GM21786 (cell line): ENCODE data around the gene COL7A1.

Source experiments
- ATAC-seq: cut with Tn5 transposase; IDR thresholded peaks from one replicate; pipeline ENCODE4 v1.9.1; 2021; ENCODE audit not compliant: unreplicated experiment

Gene COL7A1

GRCh38 chr3:48595075-48595525, at the start of gene COL7A1:
COL7A1 (minus strand) TSS chr3:48595329; CDS start chr3:48595159, 170 bp downstream.
- no peak for ATAC-seq

GRCh38 chr3:48642605-48643004, 47.5 kb upstream of the COL7A1 start:
- ATAC-seq, result no peak

DNA sequence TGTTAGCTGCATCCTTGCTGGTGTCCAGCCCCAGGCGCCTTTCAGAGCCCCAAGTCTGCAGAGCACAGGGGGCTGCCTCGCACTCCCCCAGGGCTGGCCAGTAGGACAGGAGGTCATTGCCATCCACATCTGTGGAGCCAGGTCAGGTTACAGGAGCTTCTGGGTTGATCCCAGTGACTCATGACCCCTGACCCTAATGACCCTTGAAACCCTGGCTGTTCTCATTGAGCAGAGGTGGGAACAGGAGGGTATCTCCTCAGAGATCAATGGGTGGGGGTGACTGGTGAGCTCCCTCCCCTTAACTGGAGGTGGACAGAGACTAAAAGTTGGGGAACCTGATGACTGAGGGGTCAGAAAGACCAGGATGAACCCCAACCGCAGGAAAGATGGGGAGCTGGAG, 46.3 kb upstream of the COL7A1 start:
- no peak for ATAC-seq

GRCh38 chr3:48639944-48640606, 44.9 kb upstream of the COL7A1 start:
- no peak for ATAC-seq

GRCh38 chr3:48637305-48637704, 42.2 kb upstream of the COL7A1 start:
- no peak for ATAC-seq

- ATAC-seq, result no peak
These were observed 41.1 kb upstream of the COL7A1 start for GRCh38 chr3:48636149-48636655.

- ATAC-seq, result peak; percentile 92
These were observed 40.3 kb upstream of the COL7A1 start, which contains the start of gene SLC26A6 for GRCh38 chr3:48635222-48636021. SLC26A6 (minus strand) TSS chr3:48635461; CDS start chr3:48635393, 68 bp downstream.

DNA sequence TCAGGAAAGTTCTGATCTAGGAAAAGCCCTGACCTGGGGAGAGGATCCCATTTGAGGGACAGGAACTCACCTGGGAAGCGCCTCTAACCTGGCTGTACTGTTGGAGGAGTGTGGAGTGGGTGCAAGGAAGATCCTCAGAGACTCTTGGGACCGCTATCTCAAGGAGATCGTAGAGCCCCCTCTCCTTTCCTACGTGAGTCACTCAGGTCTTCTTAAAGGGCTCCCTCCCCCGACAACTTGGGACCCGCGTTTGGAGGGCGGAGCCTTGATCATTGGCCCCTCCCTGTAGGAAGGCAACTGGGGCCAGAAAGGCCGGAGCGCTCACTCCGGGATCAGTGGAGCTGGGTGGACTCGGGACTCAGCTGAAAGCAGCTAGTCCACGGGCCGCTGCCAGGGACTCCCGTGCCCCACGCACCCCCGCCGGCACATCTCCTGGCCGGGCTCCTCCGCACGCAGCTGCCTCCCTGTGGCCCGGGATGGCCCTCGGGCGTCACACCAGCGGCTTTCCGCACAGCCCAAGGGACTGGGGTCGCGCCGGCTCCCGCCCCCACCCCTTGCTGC, 39.6 kb upstream of the COL7A1 start:
- ATAC-seq, result no peak

- ATAC-seq, result no peak
These were observed 38.6 kb upstream of the COL7A1 start for GRCh38 chr3:48633743-48634142.

GRCh38 chr3:48633256-48633655, 38.1 kb upstream of the COL7A1 start:
- ATAC-seq, result no peak

DNA sequence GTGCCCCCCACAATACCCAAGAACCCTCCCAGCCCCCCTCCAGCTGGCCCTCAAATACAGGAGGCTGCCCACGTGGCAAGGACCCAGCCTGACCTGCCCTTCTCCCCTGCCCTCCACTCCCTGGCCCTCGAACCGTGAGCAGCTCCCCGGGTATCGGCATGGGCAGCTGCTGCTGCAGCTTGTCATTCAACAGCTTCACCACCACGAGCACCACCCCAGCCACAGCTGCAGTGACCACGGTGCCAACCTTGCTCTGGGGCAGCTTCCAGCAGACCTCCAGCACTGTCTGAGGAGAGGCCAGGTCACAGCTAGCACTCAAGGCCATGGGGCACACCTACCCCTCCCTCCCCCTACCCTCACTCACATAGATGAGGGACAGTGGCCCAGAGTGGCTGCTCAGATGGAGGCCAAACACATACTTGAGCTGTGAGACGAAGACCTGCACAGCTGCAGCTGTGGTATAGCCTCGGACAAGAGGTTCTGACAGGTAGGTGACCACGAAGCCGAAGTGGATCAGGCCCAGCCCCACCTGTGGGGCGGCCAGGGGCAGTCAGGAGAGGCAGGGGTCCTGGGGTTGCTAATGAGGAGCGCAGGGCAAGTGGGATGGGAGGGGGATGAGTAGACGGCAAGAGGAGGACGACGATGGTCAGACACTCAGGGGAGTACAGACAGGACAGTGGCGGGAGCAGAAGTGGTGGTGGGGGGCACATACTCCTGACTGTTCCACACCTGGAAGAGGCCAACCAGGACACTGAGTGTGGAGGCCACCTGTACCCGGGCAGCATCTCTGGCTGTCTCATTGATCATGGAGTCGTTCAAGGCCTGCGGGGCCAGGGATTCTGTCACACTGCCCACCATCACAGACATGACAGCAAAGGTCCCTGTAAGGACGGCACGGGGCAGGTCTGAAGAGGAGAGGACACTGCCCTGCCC, 36.7 kb upstream of the COL7A1 start:
- no peak for ATAC-seq

DNA sequence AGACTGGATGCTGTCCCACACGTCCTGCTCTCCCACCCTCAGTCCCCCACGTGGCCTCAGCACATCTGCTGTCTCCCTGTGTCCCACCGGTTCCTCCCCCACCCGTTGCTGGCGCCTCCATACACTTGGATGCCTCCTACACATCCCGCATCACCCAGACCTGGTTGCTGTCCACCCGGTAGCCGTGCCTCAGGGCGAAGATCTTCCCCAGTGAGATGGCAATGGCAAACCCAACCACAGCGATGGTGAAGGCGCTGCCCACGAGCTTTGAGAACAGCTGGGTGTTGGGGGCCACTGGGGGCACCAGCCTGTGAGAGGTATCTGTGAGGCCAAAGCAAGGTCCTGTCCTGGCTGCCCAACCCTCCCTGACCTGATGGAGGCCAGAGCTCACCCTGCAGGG, 35.7 kb upstream of the COL7A1 start:
- ATAC-seq, result no peak

- no peak for ATAC-seq
These were observed 35.3 kb upstream of the COL7A1 start for GRCh38 chr3:48630407-48630806.

GRCh38 chr3:48629894-48630293, 34.8 kb upstream of the COL7A1 start:
- no peak for ATAC-seq

DNA sequence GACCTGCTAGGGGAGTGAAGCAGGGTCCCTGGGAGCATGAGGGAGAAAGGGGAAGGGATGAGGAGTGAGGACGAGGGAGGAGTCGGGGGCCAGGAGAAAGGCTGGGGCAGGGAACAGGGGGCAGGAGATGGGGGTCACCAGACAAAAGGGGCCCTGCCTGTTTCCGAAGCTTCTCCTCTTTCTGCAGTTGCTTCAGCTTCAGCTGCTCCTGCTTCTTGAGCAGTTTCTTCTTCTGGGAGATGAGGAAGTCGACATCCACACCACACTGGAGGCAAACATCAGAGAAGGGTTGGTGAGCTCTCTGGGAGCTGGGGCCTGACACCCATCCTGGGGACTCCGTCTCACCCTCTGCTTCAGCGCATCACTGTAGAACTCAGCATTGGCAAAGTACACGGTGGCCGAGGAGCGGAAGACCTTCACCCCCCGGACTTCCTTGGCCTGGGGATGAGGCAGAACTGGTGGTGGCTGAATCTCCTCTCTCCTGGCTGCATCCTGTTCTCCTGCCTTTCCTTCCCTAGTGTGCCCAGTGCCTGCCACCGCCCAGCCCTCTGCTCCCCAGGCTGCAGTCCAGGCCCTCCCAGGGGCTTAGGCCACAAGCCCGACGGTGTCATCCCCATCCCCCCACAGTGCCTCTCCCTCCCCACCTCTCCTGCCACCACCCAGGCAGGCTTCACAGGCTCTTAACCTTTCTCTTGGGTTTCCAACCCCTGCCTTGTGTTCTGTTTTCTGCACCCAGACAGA, 33.3 kb upstream of the COL7A1 start:
- no peak for ATAC-seq

DNA sequence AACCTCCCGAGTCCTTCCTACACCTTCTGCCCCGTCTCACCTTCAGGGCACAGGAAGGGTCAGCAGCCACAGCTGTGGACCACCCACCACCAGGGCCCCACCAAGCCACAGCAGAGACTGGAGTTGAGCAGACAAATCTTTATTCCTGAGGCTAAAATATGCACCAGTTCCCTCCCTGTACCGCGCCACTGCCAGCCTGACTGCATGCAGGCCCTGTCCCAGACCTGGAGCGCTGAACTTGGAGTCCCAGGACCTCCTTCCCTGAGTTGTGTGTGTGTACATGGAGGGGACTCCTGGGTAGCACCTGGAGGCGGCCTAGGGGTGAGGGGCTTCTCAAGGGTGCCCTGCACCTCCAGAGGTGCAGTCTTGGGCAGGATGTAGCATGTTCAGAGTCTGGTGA, 30.5 kb upstream of the COL7A1 start:
- no peak for ATAC-seq

- no peak for ATAC-seq
These were observed 29.6 kb upstream of the COL7A1 start for GRCh38 chr3:48624767-48625166.

DNA sequence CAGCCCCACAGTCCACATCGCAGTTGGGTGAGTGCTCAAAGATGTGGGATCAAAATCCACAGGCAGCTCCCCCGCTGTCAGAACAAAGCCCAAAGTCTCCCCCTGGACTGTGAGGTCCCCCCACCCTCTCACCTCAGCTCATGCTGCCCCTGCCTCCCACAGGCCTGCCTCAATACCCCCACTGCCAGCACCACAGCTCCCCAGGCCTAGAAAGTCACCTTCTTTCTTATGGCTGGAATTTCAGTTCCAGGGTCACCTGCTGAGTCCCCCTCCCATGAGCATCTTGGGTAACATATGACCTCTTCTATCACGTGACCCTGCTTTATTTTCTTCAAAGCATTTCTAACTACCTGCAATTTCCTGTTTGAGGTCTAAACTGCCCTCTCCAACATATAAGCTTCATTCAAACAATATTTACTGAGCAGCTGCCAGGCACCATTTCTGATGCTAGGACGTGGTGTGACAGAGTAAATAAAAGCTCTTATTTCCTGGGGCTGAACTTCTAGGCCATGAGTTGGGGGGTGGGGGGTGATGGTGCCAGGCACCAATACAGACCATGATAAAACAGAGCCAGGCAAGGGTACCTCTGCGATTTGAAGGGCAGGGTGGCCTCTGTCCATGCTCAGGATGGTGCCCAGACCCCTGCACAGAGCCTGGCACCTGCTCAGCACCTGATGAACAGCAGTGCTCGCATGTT, 28.9 kb upstream of the COL7A1 start:
- ATAC-seq, result no peak

- no peak for ATAC-seq
These were observed 26.3 kb upstream of the COL7A1 start, which contains the start of gene TMEM89 for GRCh38 chr3:48621461-48621869. TMEM89 (minus strand) TSS chr3:48621769; CDS start chr3:48621756, 13 bp downstream.
